ENCODE measurements around the gene ERF. TPM values are rescaled to one million over a fixed set of nuclear protein-coding genes. Genes with fewer than 3 reads are reported as not detected.

Gene ERF
- total RNA-seq, 1 donor from 2014 or later: 43.1 TPM

- Mint-ChIP-seq H3K27ac (no peak overlapping the region), H3K36me3 (peaks cover 5% of the 10 kb centered on the region), H3K9me3 (no peaks in the 10 kb centered on the region), H3K4me3 (no peak overlapping the region), H3K27me3 (ENCODE audit: insufficient read depth, low read depth) (peaks cover 14% of the 10 kb centered on the region), H3K4me1 (peaks cover 37% of the 10 kb centered on the region)
- peaks cover 32% of the 10 kb centered on the region for H3K79me2 ChIP-seq (ENCODE audit: low read depth)
- H3K4me1 ChIP-seq: peaks cover 42% of the 10 kb centered on the region
- TF ChIP-seq EZH2 (IDR thresholded peaks at IDR 0.05) (no peak), EZH2phosphoT487 (IDR thresholded peaks at IDR 0.05) (no peak), CTCF (IDR thresholded peaks at IDR 0.05) (no peak)
- H3K36me3 ChIP-seq: no peaks in the 10 kb centered on the region
- no peak overlapping the region for H3K4me2 ChIP-seq
- peak overlapping the region; percentile 50 for H3K4me3 ChIP-seq
- peak; percentile 88 for DNase-seq (ENCODE audit: low spot score)
- H3K27ac ChIP-seq: peak overlapping the region; percentile 89
- no peak overlapping the region for H3K9ac ChIP-seq
- no peaks in the 10 kb centered on the region for H3K27me3 ChIP-seq
- peaks cover 50% of the 10 kb centered on the region for H3F3A ChIP-seq (ENCODE audit: low read depth)
- no peak overlapping the region for H2AFZ ChIP-seq (replicated peaks)
- peaks cover 46% of the 10 kb centered on the region for H4K20me1 ChIP-seq (ENCODE audit: low read depth)
- H3K9me3 ChIP-seq (ENCODE audit: low read depth): no peaks in the 10 kb centered on the region
Observed at GRCh38 chr19:42284066-42284501, 29.2 kb upstream of the ERF start.

- Mint-ChIP-seq H3K4me1 (peaks cover 44% of the 10 kb centered on the region), H3K27me3 (ENCODE audit: insufficient read depth, low read depth) (peaks cover 15% of the 10 kb centered on the region), H3K4me3 (no peak overlapping the region), H3K36me3 (peaks cover 5% of the 10 kb centered on the region), H3K27ac (no peak overlapping the region), H3K9me3 (no peaks in the 10 kb centered on the region)
- Histone ChIP-seq H3K4me2 (peak overlapping the region; percentile 87), H3K27me3 (no peaks in the 10 kb centered on the region), H3K9ac (no peak overlapping the region), H3K27ac (peak overlapping the region; percentile 89), H3F3A (ENCODE audit: low read depth) (peaks cover 56% of the 10 kb centered on the region), H3K4me3 (peak overlapping the region; percentile 50), H4K20me1 (ENCODE audit: low read depth) (peaks cover 40% of the 10 kb centered on the region), H3K36me3 (no peaks in the 10 kb centered on the region), H3K4me1 (peaks cover 47% of the 10 kb centered on the region), H3K9me3 (ENCODE audit: low read depth) (no peaks in the 10 kb centered on the region), H2AFZ (replicated peaks) (no peak overlapping the region), H3K79me2 (ENCODE audit: low read depth) (peaks cover 35% of the 10 kb centered on the region)
- DNase-seq (ENCODE audit: low spot score): peak; percentile 98
- TF ChIP-seq EZH2 (IDR thresholded peaks at IDR 0.05) (no peak), CTCF (IDR thresholded peaks at IDR 0.05) (no peak), EZH2phosphoT487 (IDR thresholded peaks at IDR 0.05) (no peak)
Observed at GRCh38 chr19:42283188-42284065, 28.5 kb upstream of the ERF start.

GRCh38 chr19:42282819-42283187, 27.9 kb upstream of the ERF start:
- TF ChIP-seq CTCF (IDR thresholded peaks at IDR 0.05) (no peak), EZH2 (IDR thresholded peaks at IDR 0.05) (no peak), EZH2phosphoT487 (IDR thresholded peaks at IDR 0.05) (no peak)
- Histone ChIP-seq H2AFZ (replicated peaks) (no peak overlapping the region), H3K9ac (no peak overlapping the region)

More at GRCh38 chr19:42282819-42283187, 27.9 kb upstream of the ERF start:
- Mint-ChIP-seq H3K27me3 (ENCODE audit: insufficient read depth, low read depth) (peaks cover 16% of the 10 kb centered on the region), H3K36me3 (peaks cover 5% of the 10 kb centered on the region), H3K9me3 (no peaks in the 10 kb centered on the region), H3K4me1 (peaks cover 47% of the 10 kb centered on the region), H3K27ac (no peak overlapping the region), H3K4me3 (peak overlapping the region; percentile 81)
- Histone ChIP-seq H3K36me3 (no peaks in the 10 kb centered on the region), H3F3A (ENCODE audit: low read depth) (peaks cover 56% of the 10 kb centered on the region), H3K79me2 (ENCODE audit: low read depth) (peaks cover 35% of the 10 kb centered on the region), H4K20me1 (ENCODE audit: low read depth) (peaks cover 37% of the 10 kb centered on the region), H3K27me3 (no peaks in the 10 kb centered on the region), H3K4me1 (peaks cover 47% of the 10 kb centered on the region), H3K4me2 (peak overlapping the region; percentile 87), H3K4me3 (peak overlapping the region; percentile 50), H3K27ac (no peak overlapping the region), H3K9me3 (ENCODE audit: low read depth) (no peaks in the 10 kb centered on the region)
- DNase-seq (ENCODE audit: low spot score): no peak
